ENCODE data around the gene ZNF232. TPM values are rescaled to one million over a fixed set of nuclear protein-coding genes. Genes with fewer than 3 reads are reported as not detected.
"Not testable (repeated sequence)": the region's sequence is repeated elsewhere in the genome, so short reads cannot be mapped to it uniquely, and the experiment has no call there.

The ZNF232 gene
- total and polyA plus RNA-seq, 8 donors = 2.8 to 7.1 (median 4.5) TPM

GRCh38 chr17:5136580-5137412, 25.1 kb upstream of the ZNF232 start:
- 74 to 79% methylated on average over 14 of the region's 14 CpGs for WGBS, 2 donors
- H3K36me3 ChIP-seq; FAIRE-seq; H3K9me3 ChIP-seq; H3K4me3 ChIP-seq; intact Hi-C loops (cut with DNase I); DNase-seq; H3K27me3 ChIP-seq; H3K27ac ChIP-seq; ATAC-seq; H3K4me1 ChIP-seq: not testable (repeated sequence)

- ATAC-seq = no peak
These were observed 24.3 kb upstream of the ZNF232 start for GRCh38 chr17:5135726-5136579.

GRCh38 chr17:5135131-5135712, 23.5 kb upstream of the ZNF232 start:
- ATAC-seq; H3K36me3 ChIP-seq; intact Hi-C loops (cut with DNase I); H3K27ac ChIP-seq; H3K9me3 ChIP-seq; H3K27me3 ChIP-seq; DNase-seq; FAIRE-seq; H3K4me1 ChIP-seq; H3K4me3 ChIP-seq: not testable (repeated sequence)
- 59 to 74% methylated on average over 8 of the region's 8 CpGs for WGBS, 2 donors

More at GRCh38 chr17:5135726-5136579, 24.3 kb upstream of the ZNF232 start:
- no peaks in the 10 kb centered on the region for H3K36me3 ChIP-seq
- intact Hi-C loops (cut with DNase I) = no loop called here
- no peaks in the 10 kb centered on the region for H3K9me3 ChIP-seq
- no peaks in the 10 kb centered on the region for H3K27me3 ChIP-seq
- no peak for DNase-seq
- no peaks in the 10 kb centered on the region for H3K4me1 ChIP-seq
- 71 to 73% methylated on average over 14 of the region's 14 CpGs for WGBS, 2 donors
- no peak overlapping the region for H3K27ac ChIP-seq
- H3K4me3 ChIP-seq = no peak overlapping the region
- no peak for TF ChIP-seq CTCF (IDR thresholded peaks at IDR 0.05)
- FAIRE-seq = no peak

GRCh38 chr17:5134571-5134970, 22.9 kb upstream of the ZNF232 start:
- H3K36me3 ChIP-seq; H3K9me3 ChIP-seq; H3K27me3 ChIP-seq; H3K27ac ChIP-seq; FAIRE-seq; intact Hi-C loops (cut with DNase I); H3K4me1 ChIP-seq; ATAC-seq; H3K4me3 ChIP-seq; DNase-seq: not testable (repeated sequence)
- 68 to 77% methylated on average over 11 of the region's 11 CpGs for WGBS, 2 donors

GRCh38 chr17:5133961-5134360, 22.3 kb upstream of the ZNF232 start:
- DNase-seq; FAIRE-seq; intact Hi-C loops (cut with DNase I); H3K4me3 ChIP-seq; H3K27me3 ChIP-seq; ATAC-seq; H3K9me3 ChIP-seq; H3K36me3 ChIP-seq; H3K27ac ChIP-seq; H3K4me1 ChIP-seq: not testable (repeated sequence)
- WGBS, 2 donors = 73 to 80% methylated on average over 8 of the region's 8 CpGs

- no peaks in the 10 kb centered on the region for H3K9me3 ChIP-seq
- DNase-seq = no peak
- TF ChIP-seq CTCF (IDR thresholded peaks at IDR 0.05) = no peak
- WGBS, 2 donors = 64 to 75% methylated on average over 8 of the region's 8 CpGs
- no peak for FAIRE-seq
- no peak overlapping the region for H3K27ac ChIP-seq
- no peaks in the 10 kb centered on the region for H3K36me3 ChIP-seq
- intact Hi-C loops (cut with DNase I) = no loop called here
- no peak for ATAC-seq
- no peaks in the 10 kb centered on the region for H3K4me1 ChIP-seq
- H3K27me3 ChIP-seq = no peaks in the 10 kb centered on the region
- no peak overlapping the region for H3K4me3 ChIP-seq
These were observed 21.6 kb upstream of the ZNF232 start for GRCh38 chr17:5133311-5133710.

GRCh38 chr17:5132503-5133225, 21.0 kb upstream of the ZNF232 start:
- H3K9me3 ChIP-seq; ATAC-seq; H3K36me3 ChIP-seq; H3K27me3 ChIP-seq; H3K4me1 ChIP-seq; FAIRE-seq; H3K4me3 ChIP-seq; H3K27ac ChIP-seq; DNase-seq; intact Hi-C loops (cut with DNase I): not testable (repeated sequence)
- 85 to 86% methylated on average over 15 of the region's 15 CpGs for WGBS, 2 donors

- FAIRE-seq, H3K36me3 ChIP-seq: not testable (repeated sequence)
These were observed 20.3 kb upstream of the ZNF232 start for GRCh38 chr17:5131799-5132502.

More at GRCh38 chr17:5131799-5132502, 20.3 kb upstream of the ZNF232 start:
- H3K4me3 ChIP-seq; H3K4me1 ChIP-seq; H3K27ac ChIP-seq; H3K9me3 ChIP-seq; intact Hi-C loops (cut with DNase I); H3K27me3 ChIP-seq; ATAC-seq: not testable (repeated sequence)
- peak in 2 of 6 donors; percentile 41 to 44 for DNase-seq
- WGBS, 2 donors = 67 to 71% methylated on average over 16 of the region's 16 CpGs

Measured in pancreas (tissue), 10 donors.